HG02970 (cell line): ENCODE measurements around the gene EEF2.
"Not testable (repeated sequence)": the region's sequence is repeated elsewhere in the genome, so short reads cannot be mapped to it uniquely, and the experiment has no call there.

Experiments used
- ATAC-seq: cut with Tn5 transposase; IDR thresholded peaks from one replicate; pipeline ENCODE4 v1.9.1; 2021; ENCODE audit warnings: mild to moderate bottlenecking, moderate library complexity, moderate number of reproducible peaks; ENCODE audit not compliant: unreplicated experiment, low FRiP score

Gene EEF2

DNA sequence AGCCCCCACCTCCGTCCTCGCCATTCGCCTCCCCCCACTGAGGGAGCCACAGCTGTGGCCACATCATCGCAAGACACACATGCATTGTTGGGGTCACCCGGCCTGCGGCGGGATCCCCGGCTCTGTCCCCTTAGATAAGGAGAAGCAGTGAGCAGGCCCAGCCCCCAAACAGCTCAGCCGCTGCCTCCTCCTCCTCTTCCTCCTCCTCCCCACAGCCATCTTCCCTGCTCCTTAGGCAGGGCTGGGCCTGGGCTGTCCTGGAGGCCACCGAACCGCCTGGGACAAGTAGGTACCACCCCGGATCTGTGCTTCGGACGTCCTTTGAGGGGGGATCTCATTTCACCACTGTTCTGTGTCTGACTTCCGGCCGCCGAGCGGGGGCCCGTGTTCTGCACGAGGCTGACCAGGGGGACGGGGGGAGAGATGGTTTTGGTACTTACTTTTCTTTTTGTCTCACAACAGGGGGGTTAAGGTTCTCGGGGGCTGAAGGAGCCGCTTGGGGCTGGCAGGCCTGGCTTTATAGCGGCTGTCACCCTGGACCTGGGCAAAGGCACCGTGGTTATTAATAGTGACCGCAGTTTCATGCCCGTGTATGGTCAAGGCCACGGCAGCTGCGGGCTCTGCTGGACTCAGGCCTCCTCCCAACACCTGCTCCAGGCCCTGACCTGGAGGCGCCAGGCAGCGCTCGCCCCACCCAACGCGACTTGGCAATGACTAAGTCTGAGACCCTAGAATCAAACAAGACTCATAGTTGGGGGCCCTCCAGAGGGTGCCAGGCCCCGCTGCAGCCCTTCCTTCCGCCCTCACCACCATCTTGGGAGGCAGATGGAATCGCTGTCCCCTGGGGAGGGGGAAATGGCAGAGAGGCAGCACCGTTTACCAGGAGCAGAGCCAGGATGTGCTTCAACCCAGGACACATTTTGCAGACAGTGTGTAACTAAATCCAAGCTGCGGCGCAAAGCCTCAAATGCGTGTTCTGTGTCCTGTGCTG lies 34.1 kb downstream of the EEF2 start:
- no peak for ATAC-seq

DNA sequence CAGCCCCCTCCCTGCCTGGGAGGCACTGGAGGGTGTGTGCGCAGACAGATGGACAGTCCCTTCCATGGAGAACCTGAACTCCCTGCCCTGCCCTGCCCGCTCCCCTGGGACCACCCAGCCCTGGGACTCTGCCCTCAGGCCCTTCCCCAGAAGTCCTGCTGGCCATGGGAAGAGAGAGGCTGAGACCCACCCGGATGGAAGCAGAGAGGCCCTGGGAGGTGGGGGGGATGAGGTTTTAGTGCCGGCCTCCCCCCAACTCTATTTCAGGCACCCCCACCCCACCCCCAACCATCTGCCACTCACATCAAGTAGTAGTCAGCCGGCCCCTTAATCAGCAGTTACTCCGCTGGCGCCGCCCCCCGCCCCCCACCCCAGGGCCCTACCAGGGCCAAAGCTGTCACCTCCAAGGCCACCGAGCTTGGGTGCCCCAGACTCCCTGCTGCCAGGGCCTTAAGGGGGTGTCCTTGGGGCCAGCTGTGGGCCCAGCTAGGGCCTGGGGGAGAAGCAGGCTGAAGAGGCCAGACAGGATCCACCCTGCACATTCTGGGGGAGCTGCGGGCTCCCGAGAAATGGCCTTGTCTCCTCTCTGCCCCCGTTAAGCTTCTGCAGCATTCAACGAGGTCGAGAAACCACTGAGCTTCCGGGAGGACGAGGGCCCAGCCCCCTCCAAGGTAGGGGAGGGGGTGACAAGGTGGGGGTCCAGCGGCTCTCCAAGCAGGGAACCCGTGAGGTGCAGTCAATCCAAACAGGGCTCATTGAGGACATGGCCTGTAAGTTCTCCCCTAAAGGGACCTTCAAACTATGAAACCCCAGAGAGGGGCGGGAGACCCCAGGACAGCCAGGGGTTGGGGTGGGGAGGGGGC lies 35.0 kb downstream of the EEF2 start:
- no peak for ATAC-seq

DNA sequence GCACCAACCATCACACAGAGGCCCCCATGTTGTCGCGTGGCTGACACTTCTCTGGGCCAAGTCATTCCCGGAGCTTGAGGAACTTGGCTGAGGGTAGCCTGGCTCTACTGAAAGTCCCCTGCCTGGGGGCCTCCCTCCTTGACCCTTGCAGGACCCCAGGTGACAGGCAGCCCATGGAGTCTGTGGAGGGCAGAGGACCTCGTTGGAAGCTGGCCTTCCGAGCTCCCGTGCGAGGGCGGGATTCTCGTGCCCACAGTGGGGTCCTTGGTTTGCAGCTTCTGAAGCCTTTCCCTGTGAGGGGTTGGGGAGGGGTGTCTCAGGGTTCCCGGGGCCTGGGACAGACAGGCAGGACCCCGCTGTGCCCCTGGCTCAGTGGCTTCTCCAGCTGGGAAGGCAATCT lies 36.0 kb downstream of the EEF2 start:
- no peak for ATAC-seq

DNA sequence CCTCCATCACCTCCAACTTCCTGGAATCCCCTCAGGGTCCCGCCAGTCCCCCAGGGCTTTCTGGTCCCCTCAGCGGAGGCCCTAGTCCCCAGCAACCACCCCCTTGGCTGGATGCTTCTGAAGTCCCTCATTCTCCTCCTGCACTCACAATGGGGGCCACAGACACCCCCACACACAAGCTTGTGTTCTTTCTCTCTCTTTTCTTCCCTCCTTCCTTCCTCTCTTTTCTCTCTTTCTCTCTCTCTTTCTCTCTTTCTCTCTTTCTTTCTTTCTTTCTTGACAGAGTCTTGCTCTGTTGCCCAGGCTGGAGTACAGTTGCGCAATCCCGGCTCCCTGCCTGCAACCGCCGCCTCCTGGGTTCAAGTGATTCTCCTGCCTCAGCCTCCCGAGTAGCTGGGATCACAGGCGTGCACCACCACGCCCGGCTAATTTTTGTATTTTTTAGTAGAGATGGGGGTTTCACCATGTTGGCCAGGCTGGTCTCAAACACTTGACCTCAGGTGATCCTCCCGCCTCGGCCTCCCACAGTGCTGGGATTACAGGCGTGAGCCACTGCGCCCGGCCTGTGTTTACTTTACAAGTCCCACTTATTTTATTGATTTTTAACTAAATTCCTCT lies 37.8 kb downstream of the EEF2 start:
- not testable (repeated sequence) for ATAC-seq

DNA sequence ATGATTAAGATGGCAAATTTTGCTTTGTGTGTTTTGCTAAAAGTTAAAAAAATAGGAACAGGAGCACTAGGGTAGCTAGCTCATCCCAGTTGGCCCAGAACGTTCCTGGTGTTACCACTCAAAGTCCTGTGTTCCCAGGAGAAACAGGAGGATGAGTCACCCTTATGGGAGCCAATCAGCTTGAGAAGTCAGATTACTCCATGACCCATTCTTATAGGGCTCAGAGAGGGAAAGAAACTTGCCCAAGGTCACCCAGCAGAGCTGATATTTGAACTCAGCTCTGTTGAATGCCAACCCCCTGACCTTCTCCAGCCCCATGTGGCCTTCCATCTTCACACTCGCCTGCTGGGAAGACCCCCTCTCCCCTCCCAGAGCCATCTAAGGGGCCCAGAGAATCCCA lies 39.4 kb downstream of the EEF2 start:
- no peak for ATAC-seq

DNA sequence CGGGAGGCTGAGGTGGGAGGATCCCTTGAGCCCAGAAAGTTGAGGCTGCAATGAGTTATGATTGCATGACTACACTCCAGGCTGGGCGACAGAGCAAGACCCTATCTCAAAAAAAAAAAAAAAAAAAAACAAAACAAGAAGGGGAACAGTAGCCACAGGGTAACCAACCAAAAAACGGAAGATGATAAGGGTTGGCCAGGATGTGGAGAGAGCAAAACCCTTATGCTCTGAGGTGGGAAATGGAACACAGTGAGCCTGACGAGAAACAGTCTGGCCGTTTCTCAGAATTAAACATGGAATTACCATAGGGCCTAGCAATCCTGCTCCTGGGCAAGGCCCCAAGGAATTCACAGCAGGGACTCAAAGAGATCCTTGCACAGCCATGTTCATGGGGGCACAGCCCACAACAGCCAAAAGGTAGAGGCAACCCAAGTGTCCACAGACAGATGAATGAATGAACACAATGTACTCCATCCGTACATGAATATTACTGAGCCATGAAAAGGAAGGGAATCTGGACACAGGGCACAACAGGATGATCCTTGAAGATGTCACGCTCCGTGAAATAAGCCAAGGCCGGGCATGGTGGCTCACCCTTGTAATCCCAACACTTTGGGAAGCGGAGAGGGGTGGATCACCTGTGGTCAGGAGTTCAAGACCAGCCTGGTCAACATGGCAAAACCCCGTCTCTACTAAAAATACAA lies 41.1 kb downstream of the EEF2 start:
- ATAC-seq, result no peak

DNA sequence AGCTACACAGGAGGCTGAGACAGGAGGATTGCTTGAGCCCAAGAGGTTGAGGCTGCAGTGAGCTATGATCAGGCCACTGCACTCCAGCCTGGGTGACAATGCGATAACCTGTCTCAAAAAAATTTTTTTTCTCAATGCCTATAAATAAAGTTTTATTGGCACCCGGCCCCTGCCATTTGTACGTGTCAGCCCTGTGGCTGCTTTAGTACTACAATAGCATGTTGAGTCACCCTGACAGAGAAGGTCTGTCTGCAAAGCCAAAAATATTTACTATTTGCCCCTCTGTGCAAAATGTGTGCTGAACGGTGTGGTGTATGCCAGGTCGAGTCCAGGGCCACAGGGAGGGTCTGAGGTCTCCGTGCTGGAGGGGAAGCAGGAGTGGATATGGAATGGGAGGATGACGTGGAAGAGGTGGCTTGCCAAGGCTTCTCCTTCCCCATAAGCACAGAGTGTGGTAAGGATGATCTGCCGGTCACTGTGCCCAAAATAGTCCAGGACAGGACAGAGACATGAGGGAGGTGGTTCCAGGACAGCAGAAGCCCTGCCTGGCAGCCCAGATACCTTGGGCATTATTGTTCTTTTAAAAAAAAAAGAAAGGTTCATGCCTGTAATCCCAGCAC lies 42.4 kb downstream of the EEF2 start:
- no peak for ATAC-seq

DNA sequence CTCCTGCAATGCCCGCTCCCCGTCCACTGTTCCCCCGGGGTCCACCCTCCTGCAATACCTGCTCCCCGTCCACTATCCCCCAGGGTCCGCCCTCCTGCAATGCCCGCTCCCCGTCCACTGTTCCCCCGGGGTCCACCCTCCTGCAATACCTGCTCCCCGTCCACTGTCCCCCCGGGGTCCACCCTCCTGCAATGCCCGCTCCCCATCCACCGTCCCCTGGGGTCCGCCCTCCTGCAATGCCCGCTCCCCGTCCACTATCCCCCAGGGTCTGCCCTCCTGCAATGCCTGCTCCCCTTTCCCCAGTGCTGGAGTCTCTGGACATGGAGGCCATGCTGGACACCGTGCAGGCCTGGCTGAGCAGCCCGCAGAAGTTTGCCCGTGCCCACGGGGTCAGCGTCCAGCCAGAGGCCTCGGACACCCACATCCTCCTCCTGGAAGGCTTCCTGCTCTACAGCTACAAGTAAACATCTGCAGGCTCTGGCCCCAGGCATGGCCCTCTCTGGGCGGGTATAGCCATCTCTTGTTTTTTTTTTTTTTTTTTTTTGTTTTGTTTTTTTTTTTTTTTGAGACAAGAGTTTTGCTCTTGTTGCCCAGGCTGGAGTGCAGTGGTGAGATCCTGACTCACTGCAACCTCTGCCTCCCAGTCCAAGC lies 46.8 kb downstream of the EEF2 start:
- not testable (repeated sequence) for ATAC-seq

DNA sequence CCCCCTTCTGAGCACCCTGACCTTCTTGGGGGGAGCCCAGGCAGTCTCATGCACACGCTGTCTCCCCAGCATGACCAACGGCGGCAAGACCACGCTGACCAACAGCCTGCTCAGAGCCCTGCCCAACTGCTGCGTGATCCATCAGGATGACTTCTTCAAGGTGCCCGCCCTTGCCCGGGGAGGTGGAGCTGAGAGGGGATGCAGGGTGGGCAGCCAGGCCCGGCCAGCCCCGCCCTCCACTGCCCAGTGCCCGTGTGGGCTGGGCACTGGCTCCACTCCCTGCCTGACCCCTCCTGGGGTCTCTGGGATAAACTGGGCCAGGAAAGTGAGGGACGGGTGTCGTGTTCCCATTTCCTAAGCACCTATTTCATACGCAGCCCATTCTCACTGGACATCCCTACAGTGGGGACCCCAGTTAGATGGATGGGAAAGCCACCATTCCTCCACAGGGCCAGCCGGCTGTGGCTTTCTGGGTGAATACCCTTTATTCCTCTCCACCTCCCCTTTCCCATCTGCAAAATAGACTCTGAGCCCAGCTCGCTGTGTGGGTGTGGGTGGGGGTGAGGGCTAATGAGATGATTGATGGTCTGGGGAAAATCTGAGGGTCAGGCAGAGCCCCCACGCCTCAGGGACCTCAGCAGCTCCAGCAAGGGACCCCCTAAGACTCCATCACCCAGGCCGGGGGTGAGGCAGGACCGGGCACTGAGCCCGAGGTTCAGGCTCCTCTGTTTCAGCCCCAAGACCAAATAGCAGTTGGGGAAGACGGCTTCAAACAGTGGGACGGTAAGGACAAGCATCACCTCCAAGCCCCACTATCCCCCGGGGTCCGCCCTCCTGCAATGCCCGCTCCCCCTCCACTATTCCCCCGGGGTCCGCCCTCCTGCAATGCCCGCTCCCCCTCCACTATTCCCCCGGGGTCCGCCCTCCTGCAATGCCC lies 48.5 kb downstream of the EEF2 start:
- ATAC-seq, result no peak

DNA sequence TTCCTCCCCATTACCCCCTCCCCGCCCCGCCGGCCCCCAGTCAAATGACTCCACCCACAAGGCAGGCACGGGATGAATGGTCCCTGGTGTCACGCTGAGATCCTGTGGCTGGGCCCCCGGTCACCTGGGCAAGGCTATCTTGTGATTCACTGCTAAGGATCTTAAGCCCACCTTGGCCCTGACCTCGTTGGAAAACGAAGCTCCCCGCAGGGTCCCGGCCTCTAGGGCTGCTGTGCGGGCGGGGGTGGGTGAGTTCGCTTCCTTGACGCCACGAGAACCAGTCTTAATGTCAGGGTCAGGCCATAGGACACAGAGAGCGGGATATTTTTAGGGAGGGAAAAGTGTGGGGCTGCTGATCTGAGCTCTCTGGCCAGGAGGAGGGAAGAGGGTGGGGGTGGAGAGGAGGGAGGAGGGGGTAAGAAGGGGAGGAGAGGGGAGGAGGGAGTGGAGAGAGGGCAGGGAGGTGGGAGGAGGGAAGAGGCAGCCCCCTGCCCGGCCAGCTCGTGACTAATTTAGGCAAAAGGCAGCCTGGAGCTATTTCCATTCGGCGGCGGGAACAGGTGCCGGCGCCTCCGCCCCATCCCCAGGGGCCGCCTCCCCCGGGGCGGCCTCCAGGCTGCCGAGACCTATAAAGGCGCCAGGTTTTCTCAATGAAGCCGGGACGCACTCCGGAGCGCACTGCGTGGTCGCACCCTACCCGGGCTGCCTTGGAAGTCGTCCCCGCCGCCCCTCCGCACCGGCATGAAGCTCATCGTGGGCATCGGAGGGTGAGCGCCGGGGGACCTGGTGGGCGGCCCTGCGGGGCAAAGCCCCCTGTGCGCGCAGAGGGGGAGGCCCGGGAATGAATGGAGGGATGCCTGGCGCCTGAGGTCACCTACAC lies 52.1 kb downstream of the EEF2 start, which contains the start of gene NMRK2:
Gene NMRK2, plus strand, starts transcription at position 139 of the 880 bp plus-strand sequence. Its CDS starts 603 bp downstream, at position 742.
- ATAC-seq, result no peak

DNA sequence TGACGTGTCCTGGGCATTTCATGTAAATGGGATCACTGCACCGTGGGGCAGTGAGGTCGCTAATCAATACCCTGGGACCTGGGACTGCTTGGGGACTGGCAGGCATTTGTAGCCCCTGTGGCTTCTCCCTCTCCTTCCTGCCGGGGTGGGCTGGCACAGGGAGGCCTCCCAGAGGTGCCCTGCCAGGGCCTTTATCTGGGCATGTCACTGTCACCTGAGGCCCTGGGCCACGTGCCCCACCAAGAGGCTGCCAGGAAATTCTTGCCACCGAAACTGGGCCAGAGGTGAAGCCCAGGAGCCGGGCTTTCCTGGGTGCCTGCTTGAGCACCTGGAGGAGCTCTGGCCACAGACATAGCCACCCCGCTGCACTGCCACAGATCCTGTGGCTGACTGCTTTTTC lies 54.2 kb downstream of the EEF2 start:
- ATAC-seq, result no peak
